NCI-H1417 treated with DMSO at 0.1 percent for 48 hours (cell line): Measurements from ENCODE around the gene ANAPC5.
"Not testable (repeated sequence)": the region's sequence is repeated elsewhere in the genome, so short reads cannot be mapped to it uniquely, and the experiment has no call there.

ENCODE experiments used
- DNase-seq: peaks from one replicate; lab custom pipeline; 2025; lab: John Stamatoyannopoulos, UW

ANAPC5 gene

DNA sequence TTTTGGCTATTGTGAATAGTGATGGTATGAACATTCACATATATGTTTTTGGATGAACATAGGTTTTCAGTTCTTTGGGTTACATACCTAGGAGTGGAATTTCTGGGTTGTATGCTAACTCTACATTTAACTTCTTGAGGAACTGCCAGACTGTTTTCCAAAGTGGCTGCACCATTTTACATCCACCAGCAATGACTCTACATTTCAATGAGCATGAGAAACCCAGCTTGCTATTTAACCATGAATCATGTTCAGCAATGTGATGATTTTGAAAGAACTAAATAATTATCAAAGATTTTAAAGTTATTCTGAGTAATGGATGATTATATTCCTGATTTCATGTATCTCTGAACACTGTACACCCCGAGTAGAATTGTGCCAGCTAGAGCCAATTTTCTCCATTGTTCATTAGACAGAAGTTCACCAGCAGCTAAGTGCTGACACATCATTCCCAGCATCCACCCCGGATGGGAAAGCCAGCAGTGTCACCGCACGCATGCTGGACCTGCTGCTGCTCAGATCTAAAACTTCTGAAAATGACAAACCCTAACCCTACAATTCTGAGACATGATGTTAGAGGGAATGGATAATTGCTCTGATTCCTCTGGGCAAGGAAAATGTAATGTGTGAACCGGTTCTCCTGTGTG lies 13.3 kb upstream of the ANAPC5 start:
- DNase-seq, result no peak

DNA sequence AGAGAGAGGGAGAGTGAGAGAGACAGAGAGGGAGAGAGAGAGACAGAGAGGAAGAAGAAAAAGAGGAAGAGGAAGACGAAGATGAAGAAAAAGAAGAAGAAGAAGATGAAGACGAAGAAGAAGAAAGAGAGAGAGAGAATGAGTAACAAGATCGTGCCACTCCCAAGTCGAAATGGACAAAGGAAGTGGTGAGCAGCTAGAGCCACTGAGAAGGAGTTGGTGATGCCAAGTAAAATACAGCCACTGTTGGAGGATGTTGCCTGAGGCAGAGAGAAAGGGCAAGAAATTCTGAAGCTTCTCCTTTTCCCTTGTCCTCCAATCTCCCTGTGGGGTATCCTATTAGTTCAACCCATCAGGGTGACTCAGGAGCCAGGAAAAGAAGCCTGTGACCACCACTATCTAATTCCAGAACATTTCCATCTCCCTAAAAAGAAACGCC lies 12.5 kb upstream of the ANAPC5 start:
- DNase-seq, result no peak

- DNase-seq, result no peak
Measured at GRCh38 chr12:121358073-121358472, 5.9 kb upstream of the ANAPC5 start.

DNA sequence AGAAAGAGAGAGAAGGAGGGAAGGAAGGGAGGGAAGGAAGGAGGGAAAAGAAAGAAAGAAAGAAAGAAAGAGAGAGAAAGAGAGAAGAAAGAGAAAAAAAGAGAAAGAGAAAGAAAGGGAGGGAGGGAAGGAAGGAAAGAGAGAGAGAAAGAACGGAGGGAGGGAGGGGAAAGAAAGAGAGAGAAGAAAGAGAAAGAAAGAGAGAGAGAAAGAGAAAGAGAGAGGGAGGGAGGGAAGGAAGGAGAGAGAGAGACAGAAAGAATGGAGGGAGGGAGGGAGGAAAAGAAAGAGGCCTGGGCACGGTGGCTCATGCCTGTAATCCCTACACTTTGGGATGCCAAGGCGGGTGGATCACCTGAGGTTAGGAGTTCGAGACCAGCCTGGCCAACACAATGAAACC lies 5.1 kb upstream of the ANAPC5 start:
- no peak for DNase-seq

- no peak for DNase-seq
Measured at GRCh38 chr12:121356657-121357056, 4.4 kb upstream of the ANAPC5 start.

DNA sequence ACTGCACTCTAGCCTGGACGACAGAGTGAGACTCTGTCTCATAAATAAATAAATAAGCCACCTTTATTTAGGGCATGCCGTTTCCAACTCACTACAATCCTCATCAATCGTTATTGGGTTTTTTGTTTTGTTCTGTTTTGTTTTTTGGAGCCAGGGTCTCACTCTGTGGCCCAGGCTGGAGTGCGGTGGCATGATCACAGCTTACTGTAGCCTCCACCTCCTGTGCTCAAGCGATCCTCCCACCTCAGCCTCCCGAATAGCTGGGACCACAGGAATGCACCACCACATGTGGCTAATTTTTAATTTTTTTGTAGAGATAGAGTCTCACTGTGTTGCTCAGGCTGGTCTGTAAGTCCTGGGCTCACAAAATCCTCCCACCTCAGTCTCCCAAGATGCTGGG lies 3.6 kb upstream of the ANAPC5 start:
- no peak for DNase-seq

DNA sequence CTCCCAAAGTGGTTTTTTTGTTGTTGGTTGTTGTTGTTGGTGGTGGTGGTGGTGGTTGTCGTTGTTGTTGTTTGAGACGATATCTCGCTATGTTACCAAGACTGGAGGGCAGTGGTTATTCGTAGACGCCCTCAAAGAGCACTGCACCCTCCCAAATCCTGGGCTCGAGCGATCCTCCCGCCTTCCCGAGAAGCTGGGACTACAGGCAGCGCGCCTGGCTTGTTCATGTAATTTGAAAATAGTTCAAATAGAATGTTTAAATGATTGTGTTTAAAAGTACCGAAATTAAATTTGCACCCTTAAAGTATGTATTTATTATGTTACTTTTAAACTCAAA lies 439 bp upstream of the ANAPC5 start:
- no peak for DNase-seq

GRCh38 chr12:121346747-121347146 lies 5.5 kb downstream of the ANAPC5 start:
- DNase-seq, result no peak

DNA sequence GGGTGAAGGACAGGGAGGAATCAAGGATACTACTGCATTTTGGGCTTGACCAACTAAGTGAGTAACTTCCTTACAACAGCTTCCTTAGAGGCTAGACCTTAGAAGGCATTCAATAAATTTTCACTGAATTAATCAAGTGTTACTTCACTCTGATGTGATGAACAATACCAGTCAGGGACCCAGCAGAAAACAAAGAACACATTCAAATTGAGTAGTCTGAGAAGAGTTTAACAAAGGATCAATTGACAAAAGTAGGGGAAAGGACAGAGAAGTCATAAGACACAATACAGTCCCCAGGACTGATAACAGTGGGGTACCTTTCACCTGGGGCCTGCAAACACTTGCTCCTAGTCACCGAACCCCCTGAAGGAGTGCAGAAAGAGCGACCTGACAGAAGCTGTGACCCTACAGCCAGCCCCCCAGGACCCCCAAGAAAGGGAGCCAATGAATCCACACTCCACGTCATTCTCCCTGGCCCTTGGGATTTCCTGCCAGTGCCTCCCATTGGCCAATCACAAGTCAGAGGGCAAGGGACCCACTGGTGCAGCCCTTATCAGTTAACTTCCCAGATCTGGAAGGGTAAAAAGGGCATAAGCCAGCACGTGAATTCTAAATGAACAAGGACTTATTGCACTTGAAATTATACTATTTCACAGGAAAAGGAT lies 6.9 kb downstream of the ANAPC5 start:
- DNase-seq, result no peak

DNA sequence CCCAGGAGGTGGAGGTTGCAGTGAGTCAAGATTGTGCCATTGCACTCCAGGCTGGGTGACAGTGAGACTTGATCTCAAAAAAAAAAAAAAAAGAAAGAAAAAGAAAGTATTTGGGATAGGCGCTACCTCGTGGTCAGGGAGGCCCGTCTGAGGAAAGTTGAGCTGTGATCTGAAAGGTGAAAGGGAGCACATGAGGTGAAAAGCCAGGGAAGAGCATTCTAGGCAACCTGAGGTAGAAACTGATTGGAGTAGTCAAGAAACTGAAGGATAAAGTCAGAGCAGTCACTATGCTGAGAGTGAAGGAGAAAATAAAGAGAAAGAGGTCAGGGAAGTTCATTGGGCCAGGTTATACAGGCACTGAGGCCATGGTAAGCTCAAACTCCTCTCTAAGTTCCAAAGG lies 7.7 kb downstream of the ANAPC5 start:
- no peak for DNase-seq

DNA sequence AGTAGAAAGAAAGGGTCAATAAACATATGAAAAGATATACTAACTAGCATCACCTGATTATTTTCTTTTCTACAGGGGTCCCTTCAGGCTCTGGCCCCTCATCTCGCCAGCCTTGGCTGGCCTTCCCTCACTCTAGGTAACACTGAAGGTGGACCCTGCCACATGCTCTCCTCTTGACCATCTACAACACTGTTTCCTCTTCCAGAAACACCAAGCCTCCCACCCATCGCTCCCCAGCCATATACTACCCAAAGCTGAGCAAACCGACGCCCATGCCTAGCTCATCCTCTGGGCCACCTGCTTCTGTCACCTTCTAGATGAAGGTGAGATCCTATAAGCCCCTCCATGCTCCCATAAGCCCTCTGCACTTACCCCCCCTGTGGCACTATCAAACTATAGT lies 14.8 kb downstream of the ANAPC5 start:
- no peak for DNase-seq

GRCh38 chr12:121334513-121335343 lies 17.5 kb downstream of the ANAPC5 start:
- DNase-seq, result no peak

- DNase-seq, result no peak
Measured at GRCh38 chr12:121333747-121334146, 18.5 kb downstream of the ANAPC5 start.

GRCh38 chr12:121331248-121331647 lies 21.0 kb downstream of the ANAPC5 start:
- DNase-seq, result no peak

DNA sequence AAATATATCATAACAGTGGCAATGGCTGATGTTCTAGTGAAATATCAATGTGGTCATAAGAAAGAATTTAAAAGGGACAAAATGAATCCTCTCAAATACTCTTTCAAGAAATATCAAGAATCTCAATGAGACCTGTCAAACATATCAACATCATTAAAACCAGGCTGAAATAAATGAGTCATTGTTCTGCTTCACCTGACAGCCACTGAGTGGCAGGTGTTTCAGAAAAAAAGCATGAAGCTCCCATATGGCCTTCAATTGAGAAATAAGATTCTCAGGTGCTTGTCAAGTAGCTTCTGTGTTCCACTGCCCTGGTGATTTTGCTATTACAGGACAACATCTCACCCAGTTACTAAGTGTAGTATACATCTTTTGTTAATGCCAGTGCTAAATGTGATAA lies 21.5 kb downstream of the ANAPC5 start:
- DNase-seq, result no peak

DNA sequence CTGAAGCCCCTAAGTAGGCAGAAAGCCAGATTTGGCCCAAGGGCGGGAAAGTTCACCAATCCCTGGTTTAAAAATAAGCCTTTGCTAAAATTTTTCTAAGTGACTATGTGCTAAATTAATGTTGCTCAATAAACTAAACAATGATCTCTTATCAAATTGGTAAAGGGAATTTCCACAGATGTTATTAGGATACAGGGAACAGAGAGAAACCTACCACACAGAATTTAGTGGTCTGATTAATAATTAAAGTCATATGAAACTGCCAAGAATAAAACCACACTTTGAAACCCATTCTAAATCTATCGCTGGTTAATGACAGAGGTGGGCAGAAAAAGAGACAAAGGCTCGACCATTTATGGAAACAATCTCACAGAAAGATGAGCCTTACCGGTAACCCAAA lies 22.0 kb downstream of the ANAPC5 start:
- no peak for DNase-seq

- no peak for DNase-seq
Measured at GRCh38 chr12:121328620-121329019, 23.6 kb downstream of the ANAPC5 start.

- DNase-seq, result no peak
Measured at GRCh38 chr12:121326996-121327674, 25.1 kb downstream of the ANAPC5 start.

DNA sequence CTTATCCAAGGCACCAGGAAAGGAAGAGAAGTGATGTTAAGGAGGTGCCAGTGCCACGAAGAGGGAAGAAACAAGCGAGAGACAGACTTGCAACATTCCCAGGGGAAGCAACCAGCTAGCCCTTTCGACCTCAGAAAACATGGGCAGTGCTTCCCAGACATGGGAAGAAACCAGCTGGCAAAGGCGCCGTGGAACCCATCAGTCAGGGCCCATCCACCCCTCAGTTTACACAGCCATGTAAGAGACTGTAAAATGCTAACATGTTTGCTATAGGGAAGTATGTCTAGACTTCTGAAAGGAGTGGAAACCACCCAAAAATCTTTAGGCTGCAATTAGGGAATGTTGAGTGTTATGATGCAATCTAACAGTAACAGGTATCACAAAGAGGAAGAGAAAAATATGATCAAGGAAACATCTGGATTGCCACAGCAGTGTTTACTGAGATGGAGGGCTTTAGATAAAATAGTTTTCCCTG lies 26.3 kb downstream of the ANAPC5 start:
- DNase-seq, result no peak

DNA sequence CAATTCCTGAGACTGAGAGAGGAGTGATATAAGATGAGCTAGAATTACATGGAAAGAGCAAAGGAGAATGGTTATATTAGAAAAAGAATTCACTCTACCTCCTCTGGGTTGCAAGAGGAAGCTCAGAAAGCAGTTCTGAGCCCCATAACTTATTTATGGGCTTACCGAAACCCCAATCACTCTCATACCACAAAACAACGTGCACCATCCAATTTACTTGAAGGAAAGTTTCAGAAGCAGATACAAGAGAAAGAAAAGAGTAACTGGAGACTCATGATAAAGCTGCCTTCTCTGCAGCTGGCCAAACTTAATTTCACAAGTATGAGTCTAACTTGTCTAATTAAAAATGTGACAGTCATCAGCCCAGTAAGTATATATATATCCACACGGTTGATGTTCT lies 28.3 kb downstream of the ANAPC5 start:
- no peak for DNase-seq

DNA sequence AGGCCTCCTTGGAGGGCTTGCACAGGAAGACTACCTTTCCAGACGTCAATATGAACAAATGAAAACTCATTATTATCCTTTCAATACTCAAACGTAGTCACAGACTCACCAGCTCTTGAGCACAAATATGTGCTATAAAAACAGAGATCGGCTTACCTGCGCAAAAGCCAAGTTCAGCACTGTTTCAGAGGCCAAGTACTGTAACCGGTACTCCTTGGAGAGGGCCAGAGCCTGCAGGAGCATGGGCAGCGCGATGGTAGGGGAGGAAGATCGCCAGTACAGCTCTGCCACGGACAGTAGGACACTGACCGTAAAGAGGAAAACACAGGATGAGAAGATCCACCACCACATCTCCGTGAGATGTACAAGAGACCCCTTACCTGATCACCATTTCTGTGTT lies 34.1 kb downstream of the ANAPC5 start:
- DNase-seq, result no peak

GRCh38 chr12:121314431-121314830 lies 37.8 kb downstream of the ANAPC5 start:
- DNase-seq, result no peak

GRCh38 chr12:121310231-121310630 lies 42.0 kb downstream of the ANAPC5 start:
- not testable (repeated sequence) for DNase-seq
